Measurements from ENCODE around the gene AXIN1.

DNA sequence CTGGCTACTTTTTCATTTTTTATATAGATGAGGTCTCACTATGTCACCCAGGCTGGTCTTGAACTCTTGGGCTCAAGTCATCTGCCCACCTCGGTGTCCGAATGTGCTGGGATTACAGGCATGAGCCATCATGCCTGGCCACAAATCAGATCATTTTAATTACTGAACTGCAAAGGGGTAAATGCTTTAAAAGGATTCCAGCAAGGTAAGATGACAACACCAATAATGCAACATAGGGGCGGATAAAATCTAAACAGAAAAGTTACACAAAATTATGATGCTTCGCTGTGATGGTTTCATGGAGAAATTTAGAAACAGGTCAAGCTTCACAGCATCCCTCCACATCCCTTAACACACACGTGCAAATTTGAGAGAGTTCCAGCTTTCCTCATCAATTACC lies 32.3 kb downstream of the AXIN1 start:
- no peak for TF ChIP-seq POLR2A (IDR thresholded peaks at IDR 0.05)
- no peak for TF ChIP-seq CTCF (IDR thresholded peaks at IDR 0.05)
- TF ChIP-seq POLR2AphosphoS5 (IDR thresholded peaks at IDR 0.05) = no peak
